Measurements from ENCODE around the gene SMYD3.

SMYD3 gene

DNA sequence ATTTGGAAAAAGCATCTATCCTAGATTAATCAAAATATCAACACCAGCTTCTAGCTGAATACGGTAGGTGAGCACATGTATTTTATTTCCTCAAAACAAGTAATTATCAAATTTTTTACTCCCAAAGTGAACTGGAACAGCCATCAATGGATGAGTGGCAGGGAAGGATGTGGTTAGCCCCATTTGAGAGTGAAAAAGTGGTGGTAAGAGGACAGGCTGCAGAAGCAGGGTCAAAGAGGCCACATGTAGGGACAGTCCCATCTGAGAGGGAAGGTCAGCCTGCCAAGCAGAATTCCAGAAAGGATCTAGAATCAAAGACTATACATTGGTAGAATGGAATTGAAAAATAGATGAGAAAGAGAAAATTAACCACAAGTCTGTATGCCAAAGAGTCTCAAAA, 163.8 kb downstream of the SMYD3 start:
- Histone ChIP-seq H3F3A (ENCODE audit: low read depth) (no peaks in the 10 kb centered on the region), H3K4me2 (ENCODE audit: low read depth, low read length, poor library complexity, severe bottlenecking) (no peak overlapping the region), H3K9me3 (ENCODE audit: insufficient read depth, low read depth, low read length) (peaks cover 8% of the 10 kb centered on the region; the same call in 1 of the 2 replicates), H3K36me3 (ENCODE audit: insufficient read depth, low read length) (peaks cover 5% of the 10 kb centered on the region; the same call in 1 of the 2 replicates), H3K9me2 (replicated peaks; ENCODE audit: low read depth, low read length) (no peaks in the 10 kb centered on the region), H3K9ac (ENCODE audit: low read depth, low read length, poor library complexity, severe bottlenecking) (no peak overlapping the region), H3K79me2 (ENCODE audit: insufficient read depth, low read length) (no peaks in the 10 kb centered on the region), H2AFZ (ENCODE audit: low read length) (no peak overlapping the region), H4K20me1 (ENCODE audit: insufficient read depth, low read length, poor library complexity, severe bottlenecking) (no peaks in the 10 kb centered on the region), H3K27me3 (ENCODE audit: insufficient read depth, low read length, poor library complexity, severe bottlenecking) (no peaks in the 10 kb centered on the region), H3K4me1 (ENCODE audit: insufficient read depth, low read length, poor library complexity, severe bottlenecking) (peaks cover 14% of the 10 kb centered on the region), H3K4me3 (ENCODE audit: low read length, poor library complexity, severe bottlenecking) (no peak overlapping the region)
- no peak for TF ChIP-seq EZH2phosphoT487 (IDR thresholded peaks at IDR 0.05; ENCODE audit: borderline replicate concordance)
- TF ChIP-seq, protein P1, sequence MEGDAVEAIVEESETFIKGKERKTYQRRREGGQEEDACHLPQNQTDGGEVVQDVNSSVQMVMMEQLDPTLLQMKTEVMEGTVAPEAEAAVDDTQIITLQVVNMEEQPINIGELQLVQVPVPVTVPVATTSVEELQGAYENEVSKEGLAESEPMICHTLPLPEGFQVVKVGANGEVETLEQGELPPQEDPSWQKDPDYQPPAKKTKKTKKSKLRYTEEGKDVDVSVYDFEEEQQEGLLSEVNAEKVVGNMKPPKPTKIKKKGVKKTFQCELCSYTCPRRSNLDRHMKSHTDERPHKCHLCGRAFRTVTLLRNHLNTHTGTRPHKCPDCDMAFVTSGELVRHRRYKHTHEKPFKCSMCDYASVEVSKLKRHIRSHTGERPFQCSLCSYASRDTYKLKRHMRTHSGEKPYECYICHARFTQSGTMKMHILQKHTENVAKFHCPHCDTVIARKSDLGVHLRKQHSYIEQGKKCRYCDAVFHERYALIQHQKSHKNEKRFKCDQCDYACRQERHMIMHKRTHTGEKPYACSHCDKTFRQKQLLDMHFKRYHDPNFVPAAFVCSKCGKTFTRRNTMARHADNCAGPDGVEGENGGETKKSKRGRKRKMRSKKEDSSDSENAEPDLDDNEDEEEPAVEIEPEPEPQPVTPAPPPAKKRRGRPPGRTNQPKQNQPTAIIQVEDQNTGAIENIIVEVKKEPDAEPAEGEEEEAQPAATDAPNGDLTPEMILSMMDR (conservative IDR thresholded peaks at IDR 0.05; ENCODE audit: low read length) = no peak

DNA sequence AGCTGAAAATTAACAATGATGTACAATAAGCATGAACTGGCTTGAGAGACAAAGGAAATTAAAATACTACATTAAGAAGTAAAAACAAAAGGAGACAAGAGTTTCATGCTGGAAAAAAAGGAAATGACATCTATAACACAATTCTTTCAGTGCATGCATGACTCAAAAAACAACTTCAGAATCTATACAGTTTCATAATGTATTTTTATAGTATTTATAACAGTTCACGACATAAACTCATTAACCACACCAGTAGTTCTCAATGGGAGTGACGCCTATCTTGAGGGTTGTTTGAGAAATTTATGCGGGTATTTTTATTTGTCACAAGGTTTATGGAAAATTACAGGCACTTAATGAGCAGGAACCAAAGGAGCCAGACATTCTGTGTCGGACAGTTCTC, 168.5 kb downstream of the SMYD3 start:
- no peaks in the 10 kb centered on the region for H3K9me2 ChIP-seq (replicated peaks; ENCODE audit: low read depth, low read length)
- H3K4me1 ChIP-seq (ENCODE audit: insufficient read depth, low read length, poor library complexity, severe bottlenecking) = peaks cover 18% of the 10 kb centered on the region
- no peak overlapping the region for H3K4me2 ChIP-seq (ENCODE audit: low read depth, low read length, poor library complexity, severe bottlenecking)
- no peak overlapping the region for H2AFZ ChIP-seq (ENCODE audit: low read length)
- peaks cover 5% of the 10 kb centered on the region; the same call in 1 of the 2 replicates for H3K36me3 ChIP-seq (ENCODE audit: insufficient read depth, low read length)
- no peaks in the 10 kb centered on the region for H3K79me2 ChIP-seq (ENCODE audit: insufficient read depth, low read length)
- no peak for TF ChIP-seq EZH2phosphoT487 (IDR thresholded peaks at IDR 0.05; ENCODE audit: borderline replicate concordance)
- TF ChIP-seq, protein P1 (conservative IDR thresholded peaks at IDR 0.05; ENCODE audit: low read length) = no peak
- no peaks in the 10 kb centered on the region for H3F3A ChIP-seq (ENCODE audit: low read depth)
- H3K27me3 ChIP-seq (ENCODE audit: insufficient read depth, low read length, poor library complexity, severe bottlenecking) = no peaks in the 10 kb centered on the region
- no peaks in the 10 kb centered on the region for H4K20me1 ChIP-seq (ENCODE audit: insufficient read depth, low read length, poor library complexity, severe bottlenecking)
- no peak overlapping the region for H3K4me3 ChIP-seq (ENCODE audit: low read length, poor library complexity, severe bottlenecking)
- no peak overlapping the region for H3K9ac ChIP-seq (ENCODE audit: low read depth, low read length, poor library complexity, severe bottlenecking)
- no peaks in the 10 kb centered on the region for H3K9me3 ChIP-seq (ENCODE audit: insufficient read depth, low read depth, low read length)

DNA sequence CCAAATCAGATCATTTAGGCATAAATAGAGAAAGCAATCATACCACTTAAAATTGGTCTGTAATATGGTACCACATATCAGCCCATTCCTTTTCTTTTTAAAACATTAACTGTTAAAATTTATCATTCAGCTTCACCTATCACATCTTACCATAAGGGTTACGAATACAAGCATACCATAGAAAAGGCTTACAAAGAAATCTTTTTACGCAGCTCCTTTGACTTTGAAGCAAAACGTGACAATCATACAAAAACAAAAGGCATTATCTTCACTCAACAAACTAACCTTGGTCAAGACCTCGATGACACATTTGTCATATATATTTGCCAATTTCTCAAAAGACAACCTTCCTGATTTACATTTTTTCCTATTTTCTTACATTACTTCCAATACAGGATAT, 169.0 kb downstream of the SMYD3 start:
- H3K9ac ChIP-seq (ENCODE audit: low read depth, low read length, poor library complexity, severe bottlenecking) = no peak overlapping the region
- no peaks in the 10 kb centered on the region for H3K27me3 ChIP-seq (ENCODE audit: insufficient read depth, low read length, poor library complexity, severe bottlenecking)
- H3K9me2 ChIP-seq (replicated peaks; ENCODE audit: low read depth, low read length) = no peaks in the 10 kb centered on the region
- H3F3A ChIP-seq (ENCODE audit: low read depth) = no peaks in the 10 kb centered on the region
- no peaks in the 10 kb centered on the region for H3K79me2 ChIP-seq (ENCODE audit: insufficient read depth, low read length)
- peaks cover 8% of the 10 kb centered on the region; the same call in 1 of the 2 replicates for H3K36me3 ChIP-seq (ENCODE audit: insufficient read depth, low read length)
- H3K9me3 ChIP-seq (ENCODE audit: insufficient read depth, low read depth, low read length) = no peaks in the 10 kb centered on the region
- TF ChIP-seq, protein P1 (conservative IDR thresholded peaks at IDR 0.05; ENCODE audit: low read length) = no peak
- no peak for TF ChIP-seq EZH2phosphoT487 (IDR thresholded peaks at IDR 0.05; ENCODE audit: borderline replicate concordance)
- H3K4me2 ChIP-seq (ENCODE audit: low read depth, low read length, poor library complexity, severe bottlenecking) = no peak overlapping the region
- H3K4me3 ChIP-seq (ENCODE audit: low read length, poor library complexity, severe bottlenecking) = no peak overlapping the region
- H2AFZ ChIP-seq (ENCODE audit: low read length) = no peak overlapping the region
- peaks cover 14% of the 10 kb centered on the region for H3K4me1 ChIP-seq (ENCODE audit: insufficient read depth, low read length, poor library complexity, severe bottlenecking)
- H4K20me1 ChIP-seq (ENCODE audit: insufficient read depth, low read length, poor library complexity, severe bottlenecking) = no peaks in the 10 kb centered on the region

Measured in Loucy (cell line).